ENCODE results near the gene GRIP2. TPM values are rescaled to one million over a fixed set of nuclear protein-coding genes. Genes with fewer than 3 reads are reported as not detected.

Gene GRIP2
- total RNA-seq, 2 experiments from 2014 or later, result not detected

- no peaks in the 10 kb centered on the region for H3K27me3 Mint-ChIP-seq
- H3K36me3 ChIP-seq (ENCODE audit: insufficient read depth, low read length), result no peaks in the 10 kb centered on the region
- TF ChIP-seq, protein P1, sequence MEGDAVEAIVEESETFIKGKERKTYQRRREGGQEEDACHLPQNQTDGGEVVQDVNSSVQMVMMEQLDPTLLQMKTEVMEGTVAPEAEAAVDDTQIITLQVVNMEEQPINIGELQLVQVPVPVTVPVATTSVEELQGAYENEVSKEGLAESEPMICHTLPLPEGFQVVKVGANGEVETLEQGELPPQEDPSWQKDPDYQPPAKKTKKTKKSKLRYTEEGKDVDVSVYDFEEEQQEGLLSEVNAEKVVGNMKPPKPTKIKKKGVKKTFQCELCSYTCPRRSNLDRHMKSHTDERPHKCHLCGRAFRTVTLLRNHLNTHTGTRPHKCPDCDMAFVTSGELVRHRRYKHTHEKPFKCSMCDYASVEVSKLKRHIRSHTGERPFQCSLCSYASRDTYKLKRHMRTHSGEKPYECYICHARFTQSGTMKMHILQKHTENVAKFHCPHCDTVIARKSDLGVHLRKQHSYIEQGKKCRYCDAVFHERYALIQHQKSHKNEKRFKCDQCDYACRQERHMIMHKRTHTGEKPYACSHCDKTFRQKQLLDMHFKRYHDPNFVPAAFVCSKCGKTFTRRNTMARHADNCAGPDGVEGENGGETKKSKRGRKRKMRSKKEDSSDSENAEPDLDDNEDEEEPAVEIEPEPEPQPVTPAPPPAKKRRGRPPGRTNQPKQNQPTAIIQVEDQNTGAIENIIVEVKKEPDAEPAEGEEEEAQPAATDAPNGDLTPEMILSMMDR (IDR thresholded peaks at IDR 0.05), result no peak
- H3K4me3 ChIP-seq (ENCODE audit: low read length), result no peak overlapping the region
- intact Hi-C loops (cut with DNase I, micrococcal nuclease), result no loop called here
- CTCF ChIA-PET, result no interaction called here
- POLR2A ChIA-PET, result no interaction called here
- H3K9me3 Mint-ChIP-seq, result no peaks in the 10 kb centered on the region
- no peaks in the 10 kb centered on the region for H3K4me1 ChIP-seq (ENCODE audit: insufficient read depth, low read length)
- no peaks in the 10 kb centered on the region for H3K36me3 Mint-ChIP-seq (ENCODE audit: low read depth)
- H3K27ac Mint-ChIP-seq, result no peak overlapping the region
- no peak overlapping the region for H3K4me3 Mint-ChIP-seq
- no peaks in the 10 kb centered on the region for H3K9me3 ChIP-seq (ENCODE audit: control insufficient read depth in 1 of 2, insufficient read depth in 1 of 2, low read length in 2 of 2)
- DNase-seq (peak in 1 of 14 experiments; percentile 29), ATAC-seq (ENCODE audit: poor library complexity) (no peak)
- H3K27ac ChIP-seq (ENCODE audit: low read depth in 1 of 2, low read length in 2 of 2), result no peak overlapping the region
- H3K4me1 Mint-ChIP-seq (ENCODE audit: low read depth), result no peaks in the 10 kb centered on the region
- no peaks in the 10 kb centered on the region for H3K27me3 ChIP-seq (ENCODE audit: control insufficient read depth in 1 of 2, insufficient read depth in 2 of 2, low read length in 2 of 2)
These were observed 25.8 kb downstream of the GRIP2 start for GRCh38 chr3:14514323-14514720.

- H3K27ac ChIP-seq (ENCODE audit: low read depth in 1 of 2, low read length in 2 of 2), result no peak overlapping the region
- ChIA-PET POLR2A (no interaction called here), CTCF (no interaction called here)
- no peaks in the 10 kb centered on the region for H3K36me3 Mint-ChIP-seq (ENCODE audit: low read depth)
- no peak overlapping the region for H3K27ac Mint-ChIP-seq
- no peaks in the 10 kb centered on the region for H3K9me3 ChIP-seq (ENCODE audit: control insufficient read depth in 1 of 2, insufficient read depth in 1 of 2, low read length in 2 of 2)
- intact Hi-C loops (cut with DNase I, micrococcal nuclease), result no loop called here
- H3K9me3 Mint-ChIP-seq, result no peaks in the 10 kb centered on the region
- H3K4me3 Mint-ChIP-seq, result no peak overlapping the region
- H3K4me1 Mint-ChIP-seq (ENCODE audit: low read depth), result no peaks in the 10 kb centered on the region
- peaks cover 4% of the 10 kb centered on the region for H3K4me1 ChIP-seq (ENCODE audit: insufficient read depth, low read length)
- no peak overlapping the region for H3K4me3 ChIP-seq (ENCODE audit: low read length)
- no peaks in the 10 kb centered on the region for H3K36me3 ChIP-seq (ENCODE audit: insufficient read depth, low read length)
- H3K27me3 ChIP-seq (ENCODE audit: control insufficient read depth in 1 of 2, insufficient read depth in 2 of 2, low read length in 2 of 2), result no peaks in the 10 kb centered on the region
- DNase-seq (peak in 2 of 14 experiments; percentile 2 to 5), ATAC-seq (ENCODE audit: poor library complexity) (no peak)
- H3K27me3 Mint-ChIP-seq, result no peaks in the 10 kb centered on the region
- TF ChIP-seq, protein P1 (IDR thresholded peaks at IDR 0.05), result no peak
These were observed 26.4 kb downstream of the GRIP2 start for GRCh38 chr3:14513566-14514322.

DNA sequence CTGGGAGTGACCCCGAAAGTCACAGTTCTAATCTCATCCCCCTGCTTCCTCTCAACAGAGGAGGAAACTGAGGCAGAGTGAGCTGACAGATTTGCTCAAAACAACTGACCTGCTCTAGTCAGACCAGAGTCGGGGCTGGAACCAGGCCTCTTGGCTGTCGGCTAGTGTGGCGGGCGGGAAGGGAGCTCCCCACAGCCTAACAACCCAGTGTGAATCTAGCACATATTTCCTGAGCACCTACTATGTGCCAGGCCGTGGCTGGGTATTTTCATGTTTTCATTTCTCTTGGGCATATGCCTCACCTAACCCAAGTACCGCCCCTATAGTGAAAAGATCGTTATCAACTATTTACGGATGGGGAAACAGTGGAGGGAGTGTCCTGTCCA, 27.2 kb downstream of the GRIP2 start:
- H3K27me3 Mint-ChIP-seq, result no peaks in the 10 kb centered on the region
- no peak for ATAC-seq (ENCODE audit: poor library complexity)
- no peaks in the 10 kb centered on the region for H3K9me3 ChIP-seq (ENCODE audit: control insufficient read depth in 1 of 2, insufficient read depth in 1 of 2, low read length in 2 of 2)
- H3K36me3 ChIP-seq (ENCODE audit: insufficient read depth, low read length), result no peaks in the 10 kb centered on the region
- H3K4me3 Mint-ChIP-seq, result no peak overlapping the region
- no peak overlapping the region for H3K27ac ChIP-seq (ENCODE audit: low read depth in 1 of 2, low read length in 2 of 2)
- DNase-seq, result peak in 2 of 14 experiments; percentile 4 to 5
- H3K36me3 Mint-ChIP-seq (ENCODE audit: low read depth), result no peaks in the 10 kb centered on the region
- ChIA-PET CTCF (interaction anchor here (1.8 kb wide), 1 partner anchor 13 kb away, joined by 4 read pairs; no protein-coding TSS in a partner anchor), POLR2A (no interaction called here)
- TF ChIP-seq, protein P1 (IDR thresholded peaks at IDR 0.05), result no peak
- H3K4me1 Mint-ChIP-seq (ENCODE audit: low read depth), result peaks cover 5% of the 10 kb centered on the region
- no peaks in the 10 kb centered on the region for H3K9me3 Mint-ChIP-seq
- intact Hi-C loops (cut with DNase I, micrococcal nuclease), result no loop called here
- no peaks in the 10 kb centered on the region for H3K27me3 ChIP-seq (ENCODE audit: control insufficient read depth in 1 of 2, insufficient read depth in 2 of 2, low read length in 2 of 2)
- H3K4me1 ChIP-seq (ENCODE audit: insufficient read depth, low read length), result peaks cover 5% of the 10 kb centered on the region
- H3K4me3 ChIP-seq (ENCODE audit: low read length), result no peak overlapping the region
- no peak overlapping the region for H3K27ac Mint-ChIP-seq
